ENCODE measurements around the gene SCO1.

SCO1 gene

GRCh38 chr17:10628756-10629155 lies 68.6 kb downstream of the SCO1 start:
- in situ Hi-C loops (cut with HindIII; ENCODE audit: low pct_ligation_motif_present, low pct_unique_long_range_greater_than_20kb, low sequenced_read_pairs): no loop called here
- DNase-seq: no peak

GRCh38 chr17:10626390-10626789 lies 70.9 kb downstream of the SCO1 start:
- no peak for DNase-seq
- in situ Hi-C loops (cut with HindIII; ENCODE audit: low pct_ligation_motif_present, low pct_unique_long_range_greater_than_20kb, low sequenced_read_pairs): no loop called here

GRCh38 chr17:10624969-10625368 lies 72.4 kb downstream of the SCO1 start:
- in situ Hi-C loops (cut with HindIII; ENCODE audit: low pct_ligation_motif_present, low pct_unique_long_range_greater_than_20kb, low sequenced_read_pairs): no loop called here
- DNase-seq: no peak

- in situ Hi-C loops (cut with HindIII; ENCODE audit: low pct_ligation_motif_present, low pct_unique_long_range_greater_than_20kb, low sequenced_read_pairs): no loop called here
- no peak for DNase-seq
Observed at GRCh38 chr17:10623737-10624338, 73.5 kb downstream of the SCO1 start.

GRCh38 chr17:10622617-10623485 lies 74.5 kb downstream of the SCO1 start:
- in situ Hi-C loops (cut with HindIII; ENCODE audit: low pct_ligation_motif_present, low pct_unique_long_range_greater_than_20kb, low sequenced_read_pairs): no loop called here
- DNase-seq: no peak
